ENCODE measurements around the gene ZFYVE27.

- TF ChIP-seq CTCF (IDR thresholded peaks at IDR 0.05) (no peak), POLR2A (IDR thresholded peaks at IDR 0.05) (no peak)
Measured at GRCh38 chr10:97729014-97729413, 7.9 kb upstream of the ZFYVE27 start.

Measured in body of pancreas (tissue), 4 donors.